ENCODE results near the gene CACNA2D1.

DNA sequence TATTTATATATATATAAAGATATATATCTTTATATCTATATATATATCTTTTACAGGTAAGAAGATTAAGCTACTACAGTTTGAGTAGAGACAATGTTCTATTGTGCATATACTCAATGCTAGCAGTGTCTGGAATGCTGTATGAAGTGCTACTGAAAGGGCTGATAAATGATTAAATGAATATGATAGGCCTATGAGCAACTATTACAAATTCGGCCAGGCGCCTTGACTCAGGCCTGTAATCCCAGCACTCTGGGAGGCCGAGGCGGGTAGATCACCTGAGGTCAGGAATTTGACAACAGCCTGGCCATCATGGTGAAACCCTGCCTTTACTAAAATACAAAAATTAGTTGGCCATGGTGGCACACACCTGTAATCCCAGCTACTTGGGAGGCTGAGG is 297.1 kb downstream of the CACNA2D1 start:
- TF ChIP-seq, protein P1, sequence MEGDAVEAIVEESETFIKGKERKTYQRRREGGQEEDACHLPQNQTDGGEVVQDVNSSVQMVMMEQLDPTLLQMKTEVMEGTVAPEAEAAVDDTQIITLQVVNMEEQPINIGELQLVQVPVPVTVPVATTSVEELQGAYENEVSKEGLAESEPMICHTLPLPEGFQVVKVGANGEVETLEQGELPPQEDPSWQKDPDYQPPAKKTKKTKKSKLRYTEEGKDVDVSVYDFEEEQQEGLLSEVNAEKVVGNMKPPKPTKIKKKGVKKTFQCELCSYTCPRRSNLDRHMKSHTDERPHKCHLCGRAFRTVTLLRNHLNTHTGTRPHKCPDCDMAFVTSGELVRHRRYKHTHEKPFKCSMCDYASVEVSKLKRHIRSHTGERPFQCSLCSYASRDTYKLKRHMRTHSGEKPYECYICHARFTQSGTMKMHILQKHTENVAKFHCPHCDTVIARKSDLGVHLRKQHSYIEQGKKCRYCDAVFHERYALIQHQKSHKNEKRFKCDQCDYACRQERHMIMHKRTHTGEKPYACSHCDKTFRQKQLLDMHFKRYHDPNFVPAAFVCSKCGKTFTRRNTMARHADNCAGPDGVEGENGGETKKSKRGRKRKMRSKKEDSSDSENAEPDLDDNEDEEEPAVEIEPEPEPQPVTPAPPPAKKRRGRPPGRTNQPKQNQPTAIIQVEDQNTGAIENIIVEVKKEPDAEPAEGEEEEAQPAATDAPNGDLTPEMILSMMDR (IDR thresholded peaks at IDR 0.05), result no peak
- no peak for TF ChIP-seq POLR2A (IDR thresholded peaks at IDR 0.05)
